Measurements from ENCODE around the gene TMPRSS13. TPM values are rescaled to one million over a fixed set of nuclear protein-coding genes. Genes with fewer than 3 reads are reported as not detected.

TMPRSS13 gene
- total RNA-seq, 1 experiment from 2014 or later: 21.7 TPM

GRCh38 chr11:117874253-117874909, 54.8 kb downstream of the TMPRSS13 start:
- DNase-seq: no peak
- Histone ChIP-seq H3K79me2 (ENCODE audit: low read depth) (no peaks in the 10 kb centered on the region), H3K36me3 (ENCODE audit: low read depth) (no peaks in the 10 kb centered on the region), H2AFZ (no peak overlapping the region), H3K9me2 (ENCODE audit: insufficient read depth) (no peaks in the 10 kb centered on the region), H3K4me1 (replicated peaks; ENCODE audit: insufficient read depth) (no peaks in the 10 kb centered on the region), H3K4me2 (no peak overlapping the region), H3F3A (ENCODE audit: insufficient read depth, low read depth) (no peaks in the 10 kb centered on the region), H3K9me3 (ENCODE audit: insufficient read depth, low read depth) (no peaks in the 10 kb centered on the region), H3K27ac (no peak overlapping the region), H4K20me1 (ENCODE audit: insufficient read depth) (no peaks in the 10 kb centered on the region), H3K27me3 (ENCODE audit: insufficient read depth, low read depth) (peaks cover 95% of the 10 kb centered on the region), H3K4me3 (no peak overlapping the region)
- BruUV-seq (replicated peaks): no TSS peak
- intact Hi-C loops (cut with micrococcal nuclease; ENCODE audit: unreplicated experiment): no loop called here
- ChIA-PET CTCF (no interaction called here), POLR2A (ENCODE audit: unreplicated experiment) (no interaction called here)
- TF ChIP-seq EZH2 (IDR thresholded peaks at IDR 0.05; ENCODE audit: low read depth) (no peak), CTCF (conservative IDR thresholded peaks at IDR 0.05) (no peak)

GRCh38 chr11:117873828-117874125, 55.4 kb downstream of the TMPRSS13 start:
- Histone ChIP-seq H3F3A (ENCODE audit: insufficient read depth, low read depth) (no peaks in the 10 kb centered on the region), H3K4me3 (no peak overlapping the region), H3K27ac (no peak overlapping the region), H3K36me3 (ENCODE audit: low read depth) (no peaks in the 10 kb centered on the region), H3K4me1 (replicated peaks; ENCODE audit: insufficient read depth) (no peaks in the 10 kb centered on the region), H3K9me3 (ENCODE audit: insufficient read depth, low read depth) (no peaks in the 10 kb centered on the region), H3K9me2 (ENCODE audit: insufficient read depth) (no peaks in the 10 kb centered on the region), H2AFZ (no peak overlapping the region), H3K79me2 (ENCODE audit: low read depth) (no peaks in the 10 kb centered on the region), H3K27me3 (ENCODE audit: insufficient read depth, low read depth) (peaks cover 95% of the 10 kb centered on the region), H4K20me1 (ENCODE audit: insufficient read depth) (no peaks in the 10 kb centered on the region), H3K4me2 (no peak overlapping the region)
- ChIA-PET CTCF (no interaction called here), POLR2A (ENCODE audit: unreplicated experiment) (no interaction called here)
- BruUV-seq (replicated peaks): no TSS peak
- no peak for DNase-seq
- TF ChIP-seq CTCF (conservative IDR thresholded peaks at IDR 0.05): no peak
- TF ChIP-seq EZH2 (IDR thresholded peaks at IDR 0.05; ENCODE audit: low read depth): no peak
- intact Hi-C loops (cut with micrococcal nuclease; ENCODE audit: unreplicated experiment): no loop called here

- Histone ChIP-seq H4K20me1 (ENCODE audit: insufficient read depth) (no peaks in the 10 kb centered on the region), H3K4me3 (no peak overlapping the region), H3F3A (ENCODE audit: insufficient read depth, low read depth) (no peaks in the 10 kb centered on the region), H2AFZ (no peak overlapping the region), H3K27me3 (ENCODE audit: insufficient read depth, low read depth) (peaks cover 95% of the 10 kb centered on the region), H3K36me3 (ENCODE audit: low read depth) (no peaks in the 10 kb centered on the region), H3K79me2 (ENCODE audit: low read depth) (no peaks in the 10 kb centered on the region), H3K9me2 (ENCODE audit: insufficient read depth) (no peaks in the 10 kb centered on the region), H3K4me2 (no peak overlapping the region), H3K27ac (no peak overlapping the region), H3K4me1 (replicated peaks; ENCODE audit: insufficient read depth) (no peaks in the 10 kb centered on the region), H3K9me3 (ENCODE audit: insufficient read depth, low read depth) (no peaks in the 10 kb centered on the region)
- DNase-seq: no peak
- BruUV-seq (replicated peaks): no TSS peak
- POLR2A ChIA-PET (ENCODE audit: unreplicated experiment): no interaction called here
- CTCF ChIA-PET: no interaction called here
- intact Hi-C loops (cut with micrococcal nuclease; ENCODE audit: unreplicated experiment): no loop called here
- no peak for TF ChIP-seq EZH2 (IDR thresholded peaks at IDR 0.05; ENCODE audit: low read depth)
- no peak for TF ChIP-seq CTCF (conservative IDR thresholded peaks at IDR 0.05)
Observed at GRCh38 chr11:117872975-117873827, 56.0 kb downstream of the TMPRSS13 start.
